ENCODE data around the gene HTRA1.

The HTRA1 gene

GRCh38 chr10:122495406-122496340 is 34.3 kb downstream of the HTRA1 start:
- no peak for DNase-seq (ENCODE audit: low spot score)

GRCh38 chr10:122497241-122497640 is 35.9 kb downstream of the HTRA1 start:
- DNase-seq (ENCODE audit: low spot score): no peak

GRCh38 chr10:122498521-122498920 is 37.2 kb downstream of the HTRA1 start:
- no peak for DNase-seq (ENCODE audit: low spot score)

- DNase-seq (ENCODE audit: low spot score): no peak
These were observed 37.7 kb downstream of the HTRA1 start for GRCh38 chr10:122499012-122499411.

GRCh38 chr10:122499491-122499941 is 38.2 kb downstream of the HTRA1 start:
- no peak for DNase-seq (ENCODE audit: low spot score)

GRCh38 chr10:122500194-122500593 is 38.8 kb downstream of the HTRA1 start:
- DNase-seq (ENCODE audit: low spot score): no peak

GRCh38 chr10:122500726-122501125 is 39.4 kb downstream of the HTRA1 start:
- DNase-seq (ENCODE audit: low spot score): no peak

- DNase-seq (ENCODE audit: low spot score): no peak
These were observed 41.7 kb downstream of the HTRA1 start for GRCh38 chr10:122503012-122503411.

GRCh38 chr10:122503886-122504609 is 42.7 kb downstream of the HTRA1 start:
- DNase-seq (ENCODE audit: low spot score): no peak

GRCh38 chr10:122504610-122504950 is 43.2 kb downstream of the HTRA1 start:
- no peak for DNase-seq (ENCODE audit: low spot score)

GRCh38 chr10:122505011-122505410 is 43.7 kb downstream of the HTRA1 start:
- no peak for DNase-seq (ENCODE audit: low spot score)

GRCh38 chr10:122505885-122506645 is 44.7 kb downstream of the HTRA1 start:
- no peak for DNase-seq (ENCODE audit: low spot score)

GRCh38 chr10:122507616-122508015 is 46.3 kb downstream of the HTRA1 start:
- no peak for DNase-seq (ENCODE audit: low spot score)

- DNase-seq (ENCODE audit: low spot score): no peak
These were observed 46.7 kb downstream of the HTRA1 start for GRCh38 chr10:122508021-122508420.

GRCh38 chr10:122509323-122509722 is 48.0 kb downstream of the HTRA1 start:
- DNase-seq (ENCODE audit: low spot score): no peak

GRCh38 chr10:122510326-122510725 is 49.0 kb downstream of the HTRA1 start:
- no peak for DNase-seq (ENCODE audit: low spot score)

- no peak for DNase-seq (ENCODE audit: low spot score)
These were observed 49.4 kb downstream of the HTRA1 start for GRCh38 chr10:122510736-122511135.

- no peak for DNase-seq (ENCODE audit: low spot score)
These were observed 51.7 kb downstream of the HTRA1 start for GRCh38 chr10:122513053-122513452.

- DNase-seq (ENCODE audit: low spot score): no peak
These were observed 52.9 kb downstream of the HTRA1 start for GRCh38 chr10:122514045-122514840.

- no peak for DNase-seq (ENCODE audit: low spot score)
These were observed 53.7 kb downstream of the HTRA1 start for GRCh38 chr10:122515022-122515424.

- DNase-seq (ENCODE audit: low spot score): no peak
These were observed 54.4 kb downstream of the HTRA1 start for GRCh38 chr10:122515588-122516231.

All from hematopoietic multipotent progenitor cell treated with erythropoietin and hydrocortisone succinate and interleukin-3 and kit ligand, for 15 days (in vitro differentiated cells).